ENCODE data around the gene YEATS2.

YEATS2 gene

GRCh38 chr3:183811638-183812037 is 114.0 kb downstream of the YEATS2 start:
- DNase-seq (ENCODE audit: low spot score) (no peak), FAIRE-seq (no peak)

- FAIRE-seq (no peak), DNase-seq (ENCODE audit: low spot score) (no peak)
Observed at GRCh38 chr3:183812761-183813445, 115.3 kb downstream of the YEATS2 start.

GRCh38 chr3:183814240-183814639 is 116.6 kb downstream of the YEATS2 start:
- DNase-seq (ENCODE audit: low spot score), result no peak
- no peak for FAIRE-seq

- FAIRE-seq (no peak), DNase-seq (ENCODE audit: low spot score) (no peak)
Observed at GRCh38 chr3:183815563-183815940, 118.0 kb downstream of the YEATS2 start.

- FAIRE-seq (no peak), DNase-seq (ENCODE audit: low spot score) (no peak)
Observed at GRCh38 chr3:183815951-183816475, 118.4 kb downstream of the YEATS2 start.

GRCh38 chr3:183816681-183817510 is 119.3 kb downstream of the YEATS2 start:
- FAIRE-seq, result no peak

GRCh38 chr3:183817639-183818038 is 120.0 kb downstream of the YEATS2 start:
- FAIRE-seq (no peak), DNase-seq (ENCODE audit: low spot score) (no peak)

More at GRCh38 chr3:183816681-183817510, 119.3 kb downstream of the YEATS2 start:
- DNase-seq (ENCODE audit: low spot score), result no peak

GRCh38 chr3:183818041-183818620 is 120.5 kb downstream of the YEATS2 start:
- DNase-seq (ENCODE audit: low spot score) (no peak), FAIRE-seq (no peak)

- no peak for DNase-seq (ENCODE audit: low spot score)
- no peak for FAIRE-seq
Observed at GRCh38 chr3:183818706-183819624, 121.4 kb downstream of the YEATS2 start.

- no peak for DNase-seq (ENCODE audit: low spot score)
- no peak for FAIRE-seq
Observed at GRCh38 chr3:183819831-183820230, 122.2 kb downstream of the YEATS2 start.

- no peak for DNase-seq (ENCODE audit: low spot score)
- FAIRE-seq, result no peak
Observed at GRCh38 chr3:183822631-183823030, 125.0 kb downstream of the YEATS2 start.

- FAIRE-seq (peak; percentile 20), DNase-seq (ENCODE audit: low spot score) (no peak)
Observed at GRCh38 chr3:183823963-183824362, 126.4 kb downstream of the YEATS2 start.

GRCh38 chr3:183824761-183825455 is 127.3 kb downstream of the YEATS2 start:
- FAIRE-seq, result peak; percentile 50
- peak; percentile 56 for DNase-seq (ENCODE audit: low spot score)

GRCh38 chr3:183825456-183826161 is 128.0 kb downstream of the YEATS2 start, which contains the start of gene MAP6D1:
Gene MAP6D1 (minus strand): TSS chr3:183825577. CDS start chr3:183825547, 30 bp downstream.
- DNase-seq (ENCODE audit: low spot score) (peak; percentile 88), FAIRE-seq (peak; percentile 37)

GRCh38 chr3:183826448-183827250 is 129.1 kb downstream of the YEATS2 start:
- no peak for FAIRE-seq
- DNase-seq (ENCODE audit: low spot score), result no peak

GRCh38 chr3:183827809-183828537 is 130.4 kb downstream of the YEATS2 start:
- FAIRE-seq, result no peak
- no peak for DNase-seq (ENCODE audit: low spot score)

GRCh38 chr3:183828538-183828870 is 130.9 kb downstream of the YEATS2 start:
- DNase-seq (ENCODE audit: low spot score), result no peak
- no peak for FAIRE-seq

GRCh38 chr3:183829466-183829865 is 131.9 kb downstream of the YEATS2 start:
- no peak for FAIRE-seq
- no peak for DNase-seq (ENCODE audit: low spot score)

Data from urothelium cell line (cell line).